ENCODE results near the gene SLX4.
"Not testable (repeated sequence)": the region's sequence is repeated elsewhere in the genome, so short reads cannot be mapped to it uniquely, and the experiment has no call there.

The SLX4 gene

GRCh38 chr16:3611146-3611975 lies at the start of gene SLX4:
Gene SLX4, minus strand, starts transcription at chr16:3611606. Its CDS starts 2,642 bp downstream, at chr16:3608964.
- peak; percentile 74 to 86 (median 81) for DNase-seq (ENCODE audit: low read depth in 2 of 3, low spot score in 1 of 3)

- DNase-seq (ENCODE audit: low read depth in 2 of 3, low spot score in 1 of 3): no peak
Observed at GRCh38 chr16:3659251-3659650, 47.8 kb upstream of the SLX4 start.

- peak in 1 of 3 donors; percentile 40 for DNase-seq (ENCODE audit: low read depth in 2 of 3, low spot score in 1 of 3)
Observed at GRCh38 chr16:3656491-3657468, 45.4 kb upstream of the SLX4 start.

GRCh38 chr16:3656160-3656490 lies 44.7 kb upstream of the SLX4 start:
- DNase-seq (ENCODE audit: low read depth in 2 of 3, low spot score in 1 of 3): not testable (repeated sequence)

- DNase-seq (ENCODE audit: low read depth in 2 of 3, low spot score in 1 of 3): no peak
Observed at GRCh38 chr16:3655396-3656159, 44.2 kb upstream of the SLX4 start.

- DNase-seq (ENCODE audit: low read depth in 2 of 3, low spot score in 1 of 3): no peak
Observed at GRCh38 chr16:3655030-3655395, 43.6 kb upstream of the SLX4 start.

- DNase-seq (ENCODE audit: low read depth in 2 of 3, low spot score in 1 of 3): peak; percentile 32 to 54 (median 40)
Observed at GRCh38 chr16:3654249-3654991, 43.0 kb upstream of the SLX4 start, which contains the start of gene DNASE1. Gene DNASE1, plus strand, starts transcription at chr16:3654691. Its CDS starts 683 bp downstream, at chr16:3655374.

- no peak for DNase-seq (ENCODE audit: low read depth in 2 of 3, low spot score in 1 of 3)
Observed at GRCh38 chr16:3652373-3653195, 41.2 kb upstream of the SLX4 start.

- no peak for DNase-seq (ENCODE audit: low read depth in 2 of 3, low spot score in 1 of 3)
Observed at GRCh38 chr16:3651461-3652372, 40.3 kb upstream of the SLX4 start.

GRCh38 chr16:3650631-3651265 lies 39.3 kb upstream of the SLX4 start:
- DNase-seq (ENCODE audit: low read depth in 2 of 3, low spot score in 1 of 3): no peak

- no peak for DNase-seq (ENCODE audit: low read depth in 2 of 3, low spot score in 1 of 3)
Observed at GRCh38 chr16:3646348-3646920, 35.0 kb upstream of the SLX4 start.

- DNase-seq (ENCODE audit: low read depth in 2 of 3, low spot score in 1 of 3): no peak
Observed at GRCh38 chr16:3645504-3646347, 34.3 kb upstream of the SLX4 start.

- no peak for DNase-seq (ENCODE audit: low read depth in 2 of 3, low spot score in 1 of 3)
Observed at GRCh38 chr16:3645108-3645503, 33.7 kb upstream of the SLX4 start.

- no peak for DNase-seq (ENCODE audit: low read depth in 2 of 3, low spot score in 1 of 3)
Observed at GRCh38 chr16:3643095-3643730, 31.8 kb upstream of the SLX4 start.

GRCh38 chr16:3642397-3643094 lies 31.1 kb upstream of the SLX4 start:
- no peak for DNase-seq (ENCODE audit: low read depth in 2 of 3, low spot score in 1 of 3)
